Tibial artery (tissue), 4 donors: ENCODE measurements around the gene SF3B3.

Experiments
- DNase-seq, 2 donors: peaks; one replicate each; pipeline ENCODE4 v3.0.0-alpha.2; 2019
- H3K27ac ChIP-seq, 2 donors: fragments of 200-600 bp; sonication (generic) in 1 of 2; 1 replicate in 1 of 2; 2 replicates in 1 of 2; pipeline ENCODE4 v1.5.1; 2018 to 2019; ENCODE audit warnings: mild to moderate bottlenecking in 1 of 2
- H3K27me3 ChIP-seq, 2 donors: fragments of 200-600 bp; sonication (generic) in 1 of 2; one replicate each; pipeline versions ENCODE4 v1.5.1 to v1.6.0; 2016 to 2019
- H3K36me3 ChIP-seq, 3 donors: fragments of 200-600 bp; sonication (generic) in 2 of 3; one replicate each; pipeline ENCODE4 v1.5.1; 2016 to 2019; ENCODE audit warnings: mild to moderate bottlenecking in 2 of 3
- H3K4me1 ChIP-seq, 4 donors: fragments of 200-600 bp; sonication (generic) in 2 of 4; 1 replicate in 3 of 4; 2 replicates in 1 of 4; pipeline ENCODE4 v1.5.1; 2016 to 2019
- H3K4me3 ChIP-seq, 2 donors: fragments of 200-600 bp; sonication (generic) in 1 of 2; 1 replicate in 1 of 2; 2 replicates in 1 of 2; pipeline ENCODE4 v1.5.1; 2018 to 2019; ENCODE audit warnings: mild to moderate bottlenecking in 2 of 2
- H3K9me3 ChIP-seq, 3 donors: fragments of 200-600 bp; sonication (generic) in 1 of 3; one replicate each; pipeline ENCODE4 v1.5.1; 2016 to 2019
- intact Hi-C: fragments of 100-400 bp; cut with DNase I; formaldehyde crosslinking; loops from one replicate; pipeline ENCODE4 v1.15.0; 2023; ENCODE audit warnings: low total_unique reads
- TF ChIP-seq, protein P1 (sequence below), 2 experiments: fragments of 200-600 bp in 1 of 2; fragments of 450-650 bp in 1 of 2; IDR thresholded peaks; one replicate each; pipeline ENCODE4 v1.5.1; 2017 to 2019; ENCODE audit warnings: antibody characterized with exemption in 2 of 2, mild to moderate bottlenecking in 1 of 2, moderate library complexity in 1 of 2

SF3B3 gene

DNA sequence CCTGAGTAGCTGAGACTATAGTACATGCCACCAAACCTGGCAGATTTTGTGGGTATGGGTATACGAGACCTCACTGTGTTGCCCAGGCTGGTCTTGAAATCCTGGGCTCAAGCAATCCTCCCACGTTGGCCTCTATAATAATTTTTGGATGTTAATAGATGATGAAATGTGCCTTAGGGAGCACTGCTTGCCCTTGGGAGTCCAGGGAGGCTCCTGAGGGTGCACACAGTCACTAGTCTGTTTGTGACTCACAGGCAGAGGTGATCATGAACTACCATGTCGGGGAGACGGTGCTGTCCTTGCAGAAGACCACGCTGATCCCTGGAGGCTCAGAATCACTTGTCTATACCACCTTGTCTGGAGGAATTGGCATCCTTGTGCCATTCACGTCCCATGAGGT is 46.1 kb downstream of the SF3B3 start:
- Histone ChIP-seq H3K9me3 (no peaks in the 10 kb centered on the region), H3K4me1 (peaks cover 0 to 27% (median 23%) of the 10 kb centered on the region in 4 donors), H3K27me3 (no peaks in the 10 kb centered on the region), H3K36me3 (peaks cover 79 to 83% (median 82%) of the 10 kb centered on the region in 3 donors), H3K27ac (no peak overlapping the region), H3K4me3 (no peak overlapping the region)
- no peak for DNase-seq
- TF ChIP-seq, protein P1, sequence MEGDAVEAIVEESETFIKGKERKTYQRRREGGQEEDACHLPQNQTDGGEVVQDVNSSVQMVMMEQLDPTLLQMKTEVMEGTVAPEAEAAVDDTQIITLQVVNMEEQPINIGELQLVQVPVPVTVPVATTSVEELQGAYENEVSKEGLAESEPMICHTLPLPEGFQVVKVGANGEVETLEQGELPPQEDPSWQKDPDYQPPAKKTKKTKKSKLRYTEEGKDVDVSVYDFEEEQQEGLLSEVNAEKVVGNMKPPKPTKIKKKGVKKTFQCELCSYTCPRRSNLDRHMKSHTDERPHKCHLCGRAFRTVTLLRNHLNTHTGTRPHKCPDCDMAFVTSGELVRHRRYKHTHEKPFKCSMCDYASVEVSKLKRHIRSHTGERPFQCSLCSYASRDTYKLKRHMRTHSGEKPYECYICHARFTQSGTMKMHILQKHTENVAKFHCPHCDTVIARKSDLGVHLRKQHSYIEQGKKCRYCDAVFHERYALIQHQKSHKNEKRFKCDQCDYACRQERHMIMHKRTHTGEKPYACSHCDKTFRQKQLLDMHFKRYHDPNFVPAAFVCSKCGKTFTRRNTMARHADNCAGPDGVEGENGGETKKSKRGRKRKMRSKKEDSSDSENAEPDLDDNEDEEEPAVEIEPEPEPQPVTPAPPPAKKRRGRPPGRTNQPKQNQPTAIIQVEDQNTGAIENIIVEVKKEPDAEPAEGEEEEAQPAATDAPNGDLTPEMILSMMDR (IDR thresholded peaks at IDR 0.05) = no peak
- intact Hi-C loops = loop anchor here (5.0 kb wide), 1 partner anchor 83 kb away; no protein-coding TSS in a partner anchor

DNA sequence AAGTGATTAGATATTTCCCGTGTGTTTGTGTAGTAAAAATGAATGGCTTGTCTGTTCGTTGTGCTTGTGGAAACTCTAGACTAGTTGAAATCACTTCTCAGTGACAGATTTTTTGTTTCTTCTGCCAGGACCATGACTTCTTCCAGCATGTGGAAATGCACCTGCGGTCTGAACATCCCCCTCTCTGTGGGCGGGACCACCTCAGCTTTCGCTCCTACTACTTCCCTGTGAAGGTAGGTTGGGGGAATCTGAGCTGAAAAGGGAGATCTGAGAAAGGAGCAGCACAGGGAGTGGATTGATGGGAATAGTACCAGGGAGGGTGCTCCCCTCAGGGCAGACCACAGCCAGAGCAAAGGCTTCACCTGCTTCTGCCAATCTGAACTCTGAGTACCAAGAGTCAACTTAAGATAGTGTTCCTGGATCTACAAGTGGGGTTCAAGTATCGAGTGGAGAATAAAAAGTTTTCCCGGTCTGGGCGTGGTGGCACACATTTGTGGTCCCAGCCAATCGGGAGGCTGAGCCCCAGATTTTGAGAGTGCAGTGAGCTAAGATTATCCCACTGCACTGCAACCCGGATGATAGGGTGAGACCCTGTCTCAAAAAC is 47.5 kb downstream of the SF3B3 start:
- no peaks in the 10 kb centered on the region for H3K9me3 ChIP-seq
- intact Hi-C loops = no loop called here
- H3K4me3 ChIP-seq = no peak overlapping the region
- H3K27ac ChIP-seq = no peak overlapping the region
- H3K4me1 ChIP-seq = peaks cover 0 to 37% (median 27%) of the 10 kb centered on the region in 4 donors
- no peaks in the 10 kb centered on the region for H3K27me3 ChIP-seq
- TF ChIP-seq, protein P1 (IDR thresholded peaks at IDR 0.05) = no peak
- H3K36me3 ChIP-seq = peaks cover 65 to 70% (median 69%) of the 10 kb centered on the region in 3 donors
- DNase-seq = no peak

DNA sequence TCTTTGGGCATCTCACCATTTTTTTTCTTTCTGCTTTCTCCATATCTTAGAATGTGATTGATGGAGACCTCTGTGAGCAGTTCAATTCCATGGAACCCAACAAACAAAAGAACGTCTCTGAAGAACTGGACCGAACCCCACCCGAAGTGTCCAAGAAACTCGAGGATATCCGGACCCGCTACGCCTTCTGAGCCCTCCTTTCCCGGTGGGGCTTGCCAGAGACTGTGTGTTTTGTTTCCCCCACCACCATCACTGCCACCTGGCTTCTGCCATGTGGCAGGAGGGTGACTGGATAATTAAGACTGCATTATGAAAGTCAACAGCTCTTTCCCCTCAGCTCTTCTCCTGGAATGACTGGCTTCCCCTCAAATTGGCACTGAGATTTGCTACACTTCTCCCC is 48.0 kb downstream of the SF3B3 start:
- H3K4me1 ChIP-seq = peaks cover 0 to 42% (median 33%) of the 10 kb centered on the region in 4 donors
- H3K27ac ChIP-seq = peak overlapping the region in 1 of 2 donors; percentile 78
- intact Hi-C loops = no loop called here

DNA sequence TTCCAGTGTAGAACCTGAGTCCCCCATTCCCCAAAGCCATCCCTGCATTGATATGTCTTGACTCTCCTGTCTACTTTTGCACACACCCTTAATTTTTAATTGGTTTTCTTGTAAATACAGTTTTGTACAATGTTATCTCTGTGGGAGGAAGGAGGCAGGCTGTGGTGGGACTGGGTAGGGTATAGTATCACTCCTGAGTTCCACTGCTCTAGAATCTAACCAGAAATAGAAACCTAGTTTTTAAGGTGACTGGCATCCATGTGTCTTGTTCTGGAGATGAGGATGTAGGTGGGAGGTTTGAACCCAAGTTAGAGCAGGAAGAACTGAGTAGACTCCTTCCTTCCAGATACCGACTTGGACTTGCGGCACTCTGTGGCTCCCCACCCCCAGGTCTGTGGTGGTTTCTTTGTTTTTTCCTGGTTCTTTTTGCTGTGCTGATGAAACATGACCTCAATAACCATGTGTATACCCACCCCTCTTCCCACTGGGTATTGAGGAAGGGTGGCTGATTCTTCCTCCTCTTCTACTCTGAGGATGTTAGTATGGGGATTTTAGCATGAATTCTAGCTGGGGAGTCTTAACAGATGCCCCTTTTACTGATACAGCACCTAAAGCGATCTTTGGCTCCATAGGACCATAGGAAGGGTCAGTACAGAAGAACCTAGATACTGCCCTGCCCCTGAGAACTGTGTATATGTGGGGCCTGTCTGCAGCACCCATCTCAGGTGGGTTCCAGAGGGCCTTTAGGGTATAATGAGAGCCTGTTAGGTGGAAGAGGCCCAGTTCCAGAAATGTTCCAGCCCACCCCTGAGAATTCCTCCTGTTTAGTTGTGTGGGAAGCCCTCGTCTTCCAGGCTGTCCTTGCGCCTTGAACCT is 48.7 kb downstream of the SF3B3 start:
- TF ChIP-seq, protein P1 (IDR thresholded peaks at IDR 0.05) = no peak
- Histone ChIP-seq H3K9me3 (no peaks in the 10 kb centered on the region), H3K27ac (peak overlapping the region; percentile 64 to 78), H3K27me3 (no peaks in the 10 kb centered on the region), H3K4me1 (peaks cover 0 to 49% (median 40%) of the 10 kb centered on the region in 4 donors), H3K4me3 (no peak overlapping the region), H3K36me3 (peaks cover 53 to 58% (median 57%) of the 10 kb centered on the region in 3 donors)
- DNase-seq = no peak
- intact Hi-C loops = no loop called here

More for the DNA sequence above, 48.0 kb downstream of the SF3B3 start:
- Histone ChIP-seq H3K9me3 (no peaks in the 10 kb centered on the region), H3K27me3 (no peaks in the 10 kb centered on the region), H3K36me3 (peaks cover 60 to 65% (median 63%) of the 10 kb centered on the region in 3 donors), H3K4me3 (no peak overlapping the region)
- TF ChIP-seq, protein P1 (IDR thresholded peaks at IDR 0.05) = no peak
- DNase-seq = no peak

DNA sequence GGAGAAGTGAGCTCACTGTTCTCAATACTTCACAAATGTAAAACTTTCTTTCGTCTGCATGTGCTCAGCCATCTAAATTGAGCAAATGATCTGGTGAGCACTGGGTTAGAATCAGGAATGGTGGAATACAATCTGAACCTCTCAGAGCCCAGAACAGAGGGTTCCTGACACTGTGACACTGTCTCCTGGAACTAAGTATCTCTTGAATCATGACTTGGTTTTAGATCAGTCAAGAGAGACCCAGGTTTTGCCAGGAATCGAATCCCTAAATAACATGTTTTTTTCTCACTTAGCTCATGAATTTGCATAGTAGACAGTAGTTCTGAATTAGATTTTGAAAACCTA is 49.3 kb downstream of the SF3B3 start:
- Histone ChIP-seq H3K9me3 (no peaks in the 10 kb centered on the region), H3K36me3 (peaks cover 47 to 52% (median 51%) of the 10 kb centered on the region in 3 donors), H3K4me1 (peaks cover 0 to 55% (median 45%) of the 10 kb centered on the region in 4 donors), H3K27me3 (no peaks in the 10 kb centered on the region), H3K27ac (peak overlapping the region; percentile 64 to 78), H3K4me3 (no peak overlapping the region)
- intact Hi-C loops = no loop called here
- TF ChIP-seq, protein P1 (IDR thresholded peaks at IDR 0.05) = no peak
- no peak for DNase-seq
